Measurements from ENCODE around the gene EMD.

The EMD gene

GRCh38 chrX:154354516-154354915 is 24.6 kb upstream of the EMD start:
- Histone ChIP-seq H3K4me1 (peaks cover 0 to 30% (median 11%) of the 10 kb centered on the region in 4 donors), H3K9me3 (no peaks in the 10 kb centered on the region), H3K27ac (peak overlapping the region; percentile 28 to 65), H3K27me3 (no peaks in the 10 kb centered on the region), H3K36me3 (peaks cover 99 to 100% (median 100%) of the 10 kb centered on the region in 3 donors), H3K4me3 (no peak overlapping the region)
- intact Hi-C loops (cut with DNase I; ENCODE audit: low total_unique reads), result no loop called here
- no peak for TF ChIP-seq CTCF (IDR thresholded peaks at IDR 0.05)
- DNase-seq, result no peak

GRCh38 chrX:154355094-154355775 is 23.9 kb upstream of the EMD start:
- Histone ChIP-seq H3K27me3 (no peaks in the 10 kb centered on the region), H3K36me3 (peaks cover 99 to 100% (median 100%) of the 10 kb centered on the region in 3 donors), H3K4me1 (peaks cover 0 to 38% (median 13%) of the 10 kb centered on the region in 4 donors), H3K9me3 (no peaks in the 10 kb centered on the region), H3K27ac (peak overlapping the region; percentile 52 to 65), H3K4me3 (no peak overlapping the region)
- intact Hi-C loops (cut with DNase I; ENCODE audit: low total_unique reads), result no loop called here
- TF ChIP-seq CTCF (IDR thresholded peaks at IDR 0.05), result no peak
- no peak for DNase-seq

- Histone ChIP-seq H3K4me1 (peaks cover 0 to 41% (median 13%) of the 10 kb centered on the region in 4 donors), H3K27ac (peak overlapping the region; percentile 52 to 65), H3K4me3 (no peak overlapping the region), H3K36me3 (peaks cover 98 to 100% (median 99%) of the 10 kb centered on the region in 3 donors), H3K9me3 (no peaks in the 10 kb centered on the region), H3K27me3 (no peaks in the 10 kb centered on the region)
- intact Hi-C loops (cut with DNase I; ENCODE audit: low total_unique reads), result no loop called here
- TF ChIP-seq CTCF (IDR thresholded peaks at IDR 0.05), result no peak
- DNase-seq, result no peak
These were observed 23.3 kb upstream of the EMD start for GRCh38 chrX:154355776-154356140.

- no peak for TF ChIP-seq CTCF (IDR thresholded peaks at IDR 0.05)
- H3K4me1 ChIP-seq, result peaks cover 0 to 41% (median 13%) of the 10 kb centered on the region in 4 donors
- H3K9me3 ChIP-seq, result no peaks in the 10 kb centered on the region
- peak overlapping the region; percentile 26 to 65 for H3K27ac ChIP-seq
- H3K27me3 ChIP-seq, result no peaks in the 10 kb centered on the region
- no peak for DNase-seq
- H3K36me3 ChIP-seq, result peaks cover 95 to 98% (median 97%) of the 10 kb centered on the region in 3 donors
- no peak overlapping the region for H3K4me3 ChIP-seq
- intact Hi-C loops (cut with DNase I; ENCODE audit: low total_unique reads), result no loop called here
These were observed 22.5 kb upstream of the EMD start for GRCh38 chrX:154356596-154356995.

- H3K9me3 ChIP-seq, result no peaks in the 10 kb centered on the region
- intact Hi-C loops (cut with DNase I; ENCODE audit: low total_unique reads), result no loop called here
- H3K4me1 ChIP-seq, result peaks cover 0 to 47% (median 15%) of the 10 kb centered on the region in 4 donors
- peak overlapping the region; percentile 26 to 65 for H3K27ac ChIP-seq
- no peaks in the 10 kb centered on the region for H3K27me3 ChIP-seq
- no peak for TF ChIP-seq CTCF (IDR thresholded peaks at IDR 0.05)
- DNase-seq, result no peak
- no peak overlapping the region for H3K4me3 ChIP-seq
- H3K36me3 ChIP-seq, result peaks cover 95 to 98% (median 97%) of the 10 kb centered on the region in 3 donors
These were observed 21.9 kb upstream of the EMD start for GRCh38 chrX:154357205-154357604.
